K562 (cell line): Measurements from ENCODE around the gene LRP3. TPM values are rescaled to one million over a fixed set of nuclear protein-coding genes. Genes with fewer than 3 reads are reported as not detected.

Experiments used
- ATAC-seq: fragments of 200-7000 bp; cut with Tn5 transposase; 3 replicates; pipeline ENCODE4 v1.9.1; 2020; ENCODE audit warnings: moderate library complexity
- BruUV-seq: library from RNA; stranded (reverse); fragments of 400-500 nt; replicated peaks from 2 replicates; lab custom pipeline; 2021; lab: Mats Ljungman, UMichigan
- CTCF ChIA-PET: fragments of 300-600 bp; formaldehyde crosslinking; extraction: SDS; loops from one replicate; lab custom pipeline; 2021; ENCODE audit warnings: low intra/inter-chr PET ratio; lab: Yijun Ruan, JAX
- POLR2A ChIA-PET: fragments of 300-600, 350-650 bp; sonication (Branson Sonifier 250); formaldehyde crosslinking; extraction: SDS; loops from one replicate; lab custom pipeline; 2021; ENCODE audit warnings: antibody characterized with exemption, inconsistent platforms; lab: Yijun Ruan, JAX
- DNase-seq, 4 experiments: peaks; one replicate each; pipeline versions ENCODE4 v3.0.0 to v3.0.0-alpha.2; 2011 to 2018; ENCODE audit warnings: low spot score in 3 of 4, mixed read lengths in 3 of 4; ENCODE audit errors: extremely low read depth in 1 of 4
- FAIRE-seq: peaks from 2 replicates; lab custom pipeline; 2011; peaks lifted over from hg19 to GRCh38; lab: Jason Lieb, UNC
- H2AFZ ChIP-seq: 2 replicates; pipeline ENCODE4 v1.6.0; 2011; ENCODE audit warnings: low read depth, low read length, control low read depth, inconsistent platforms
- H3K27ac ChIP-seq: fragments of 200-600 bp; 3 replicates; pipeline ENCODE4 v1.8.0; 2011; ENCODE audit warnings: low read depth, mild to moderate bottlenecking, control low read depth, inconsistent platforms, low read length, moderate library complexity, mixed read lengths; ENCODE audit errors: extremely low read depth
- H3K27me3 ChIP-seq, 2 experiments: fragments of 300-600 bp in 1 of 2; 2 replicates in 1 of 2; 3 replicates in 1 of 2; pipeline versions ENCODE4 v1.6.0 to v1.8.0; 2011; ENCODE audit warnings: inconsistent platforms in 2 of 2, low read length in 2 of 2, mild to moderate bottlenecking in 1 of 2, mixed read lengths in 1 of 2, moderate library complexity in 1 of 2; ENCODE audit not compliant: control insufficient read depth in 2 of 2, insufficient read depth in 2 of 2
- H3K36me3 ChIP-seq: fragments of 300-600 bp; 3 replicates; pipeline ENCODE4 v1.8.0; 2011; ENCODE audit warnings: mild to moderate bottlenecking, low read length, inconsistent platforms; ENCODE audit not compliant: control insufficient read depth, insufficient read depth
- H3K4me1 ChIP-seq, 2 experiments: fragments of 200-600 bp in 1 of 2; replicated peaks in 1 of 2; 2 replicates in 1 of 2; 3 replicates in 1 of 2; pipeline versions ENCODE4 v1.5.1 to v1.8.0; 2011; ENCODE audit warnings: inconsistent platforms in 2 of 2, low read length in 2 of 2, mild to moderate bottlenecking in 1 of 2, mixed read lengths in 1 of 2, moderate library complexity in 1 of 2; ENCODE audit not compliant: control insufficient read depth in 2 of 2, insufficient read depth in 2 of 2
- H3K4me2 ChIP-seq: 2 replicates; pipeline ENCODE4 v1.6.1; 2011; ENCODE audit warnings: low read length, control low read depth, inconsistent platforms, mixed read lengths; ENCODE audit not compliant: insufficient read depth
- H3K4me3 ChIP-seq: fragments of 200-600 bp; sonication (generic), shearing (Covaris generic); 2 replicates; pipeline ENCODE4 v1.5.1; 2016; ENCODE audit warnings: control low read depth, inconsistent platforms
- H3K79me2 ChIP-seq: fragments of 200-600 bp; 3 replicates; pipeline ENCODE4 v1.8.0; 2011; ENCODE audit warnings: low read length, inconsistent platforms; ENCODE audit not compliant: control insufficient read depth, insufficient read depth
- H3K9ac ChIP-seq, 2 experiments: 2 replicates each; pipeline versions ENCODE4 v1.6.0 to v1.6.1; 2011; ENCODE audit warnings: low read depth in 2 of 2, low read length in 2 of 2, control low read depth in 1 of 2, inconsistent platforms in 1 of 2, mild to moderate bottlenecking in 1 of 2, mixed read lengths in 1 of 2; ENCODE audit not compliant: insufficient read depth in 1 of 2
- H3K9me1 ChIP-seq: one replicate; pipeline ENCODE4 v1.6.0; 2011; ENCODE audit warnings: inconsistent platforms, mild to moderate bottlenecking, low read length, moderate library complexity; ENCODE audit not compliant: control insufficient read depth, insufficient read depth
- H3K9me3 ChIP-seq: replicated peaks from 2 replicates; pipeline ENCODE4 v1.5.1; 2011; ENCODE audit warnings: low read depth, low read length, inconsistent platforms; ENCODE audit not compliant: control insufficient read depth, insufficient read depth
- H4K20me1 ChIP-seq: replicated peaks from 2 replicates; pipeline ENCODE4 v1.6.1; 2011; ENCODE audit warnings: low read length, inconsistent platforms, mixed read lengths; ENCODE audit not compliant: control insufficient read depth, insufficient read depth
- CBX3 ChIP-seq, 2 experiments: IDR thresholded peaks; 1 replicate in 1 of 2; 2 replicates in 1 of 2; pipeline ENCODE4 v1.6.1; 2012; ENCODE audit warnings: inconsistent platforms in 2 of 2, low read length in 2 of 2, borderline replicate concordance in 1 of 2, control low read depth in 1 of 2
- POLR3A ChIP-seq: IDR thresholded peaks from 2 replicates; pipeline ENCODE4 v1.6.1; 2011; ENCODE audit warnings: borderline replicate concordance, mild to moderate bottlenecking, moderate library complexity; ENCODE audit not compliant: insufficient read length, insufficient read depth; ENCODE audit errors: extremely low read depth
- TCF3 ChIP-seq: sonication (generic); formaldehyde crosslinking; IDR thresholded peaks from 2 replicates; pipeline ENCODE4 v1.4.0; 2020; ENCODE audit warnings: mild to moderate bottlenecking, missing genetic modification reagents
- ZFP36 ChIP-seq: fragments of 150-350 bp; IDR thresholded peaks from 2 replicates; pipeline ENCODE4 v1.6.1; 2018; ENCODE audit warnings: low read length, low read depth; ENCODE audit not compliant: partially characterized antibody
- WGBS: fragments of 100-300 bp; shearing (Covaris generic); methylation state at CpG from one replicate; pipeline ENCODE4 v1.1.6; 2016; ENCODE audit warnings: low coverage, mixed read lengths; ENCODE audit not compliant: insufficient coverage; ENCODE audit errors: missing lambda C conversion rate; 5-methylcytosine and 5-hydroxymethylcytosine counted together
- in situ Hi-C: fragments of 300-500 bp; cut with MboI; formaldehyde crosslinking; loops from 4 replicates; pipeline ENCODE4 v1.15.0; 2018; ENCODE audit warnings: inconsistent platforms, mixed read lengths
- intact Hi-C: fragments of 100-400 bp; cut with micrococcal nuclease; formaldehyde crosslinking; loops from 2 replicates; pipeline ENCODE4 v1.14.2; 2022
- polyA plus RNA-seq, 8 experiments: library from polyadenylated mRNA; depleted of rRNA in 4 of 8; stranded (reverse) in 5 of 8; unstranded in 3 of 8; fragments of >200 nt; fragmentation: Nextera tagmentation in 2 of 8; fragmentation: Illumina TruSeq in 1 of 8; extraction: Ambion mirVana in 2 of 8; extraction: Trizol in 1 of 8; gene quantifications; 2 replicates each; pipeline versions ENCODE4 v1.2.1 to v1.2.3, GENCODE V29; 2011 to 2014; ENCODE audit warnings: inconsistent platforms in 1 of 8, missing spikeins in 1 of 8
- total RNA-seq, 7 experiments: library from RNA; depleted of rRNA in 6 of 7; stranded (reverse); fragments of >200 nt in 6 of 7; fragmentation: Illumina TruSeq in 2 of 7; extraction: Trizol in 2 of 7; gene quantifications; 2 replicates each; pipeline versions ENCODE4 v1.2.1 to v1.2.3, GENCODE V29; 2011 to 2021; ENCODE audit warnings: low replicate concordance in 1 of 7
- TF ChIP-seq, protein P1 (sequence below), 3 experiments: fragments of 200-800 bp in 1 of 3; sonication (Bioruptor generic) in 1 of 3; sonication (generic) in 1 of 3; formaldehyde crosslinking in 1 of 3; IDR thresholded peaks; 2 replicates each; pipeline versions ENCODE4 v1.6.1 to v1.8.0; 2016 to 2022; ENCODE audit warnings: mild to moderate bottlenecking in 2 of 3, missing compliant biosample characterization in 2 of 3, missing genetic modification characterization in 2 of 3, missing genetic modification reagents in 1 of 3

Gene LRP3
- total and polyA plus RNA-seq, 9 of the 15 experiments (the other 6 are each of a cell fraction or from before 2014, with no cell fraction given): 0.29 TPM; not detected in 8

DNA sequence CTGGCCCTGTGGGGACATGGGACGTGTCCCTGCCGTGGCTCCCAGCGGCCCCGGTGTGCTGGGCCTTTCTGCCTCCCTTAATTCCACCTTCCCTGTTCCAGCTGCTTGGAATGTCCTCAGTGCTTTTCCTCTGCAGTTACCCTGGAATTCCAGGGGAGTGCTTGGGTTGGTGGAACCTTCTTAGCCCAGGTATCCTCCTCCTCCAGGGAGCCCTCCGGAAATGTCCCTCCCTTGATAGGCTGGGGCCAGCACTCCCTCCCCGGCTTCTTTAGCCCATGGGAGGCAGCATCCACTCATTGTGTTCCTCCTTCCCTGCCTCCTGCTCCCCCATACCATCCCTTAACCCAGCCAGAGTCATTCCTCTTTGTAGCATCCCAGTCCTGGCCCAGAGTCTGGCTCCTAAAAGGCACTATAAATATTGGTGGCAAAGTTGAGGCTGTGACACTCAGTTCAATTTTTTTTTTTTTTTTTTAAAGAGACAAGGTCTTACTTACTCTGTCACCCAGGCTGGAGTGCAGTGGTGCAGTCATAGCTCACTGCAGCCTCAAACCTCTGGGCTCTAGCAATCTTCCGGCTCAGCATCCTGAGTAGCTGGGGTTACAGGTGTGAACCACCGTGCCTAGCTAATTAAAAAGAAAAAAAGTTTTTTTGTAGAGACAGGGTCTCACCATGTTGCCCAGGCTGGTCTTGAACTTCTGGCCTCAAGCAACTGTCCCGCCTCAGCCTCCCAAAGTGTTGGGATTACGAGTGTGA is 45.3 kb downstream of the LRP3 start:
- Histone ChIP-seq H3K27me3 (peaks cover 2 to 37% of the 10 kb centered on the region in 2 experiments; a peak in 3 of 5 replicates), H3K9me3 (no peaks in the 10 kb centered on the region), H3K4me2 (no peak overlapping the region), H3K27ac (no peak overlapping the region), H3K36me3 (no peaks in the 10 kb centered on the region), H3K4me1 (peaks cover 0 to 26% of the 10 kb centered on the region in 2 experiments; a peak in 2 of 5 replicates), H3K79me2 (no peaks in the 10 kb centered on the region), H3K9me1 (no peaks in the 10 kb centered on the region), H2AFZ (no peak overlapping the region), H3K9ac (no peak overlapping the region), H4K20me1 (peaks cover 10% of the 10 kb centered on the region), H3K4me3 (no peak overlapping the region)
- in situ Hi-C loops (loop anchor here (5.0 kb wide), 2 partner anchors 168 to 533 kb away; no protein-coding TSS in a partner anchor), intact Hi-C loops (loop anchor here (5.0 kb wide), 1 partner anchor 533 kb away; no protein-coding TSS in a partner anchor)
- CTCF ChIA-PET: interaction anchor here (1.4 kb wide), 1 partner anchor 167 kb away, joined by 5 read pairs; no protein-coding TSS in a partner anchor
- no TSS peak for BruUV-seq
- TF ChIP-seq TCF3: no peak
- no peak for TF ChIP-seq POLR3A
- TF ChIP-seq ZFP36: peak; percentile 94
- TF ChIP-seq, protein P1, sequence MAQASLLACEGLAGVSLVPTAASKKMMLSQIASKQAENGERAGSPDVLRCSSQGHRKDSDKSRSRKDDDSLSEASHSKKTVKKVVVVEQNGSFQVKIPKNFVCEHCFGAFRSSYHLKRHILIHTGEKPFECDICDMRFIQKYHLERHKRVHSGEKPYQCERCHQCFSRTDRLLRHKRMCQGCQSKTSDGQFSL (CRISPR knock-in tag; IDR thresholded peaks at IDR 0.05): no peak
- TF ChIP-seq, protein P1 (tag; IDR thresholded peaks at IDR 0.05): no peak
- TF ChIP-seq CBX3 (IDR thresholded peaks at IDR 0.05; ENCODE audit: borderline replicate concordance in 1 of 2, low read length in 2 of 2): no peak
- FAIRE-seq (no peak), DNase-seq (no peak), ATAC-seq (no peak)
- POLR2A ChIA-PET: no interaction called here
- 3% methylated on average over 9 of the region's 10 CpGs for WGBS
